ENCODE results near the gene PSMD14. TPM values are rescaled to one million over a fixed set of nuclear protein-coding genes. Genes with fewer than 3 reads are reported as not detected.

The PSMD14 gene
- total and polyA plus RNA-seq, 2 of the 8 experiments (the other 6 are each of a cell fraction or from before 2014, with no cell fraction given), result 53.9 to 88.7 TPM

GRCh38 chr2:161423421-161424393 lies 115.5 kb downstream of the PSMD14 start (continued):
- peak; percentile 77 for TF ChIP-seq KDM4A (IDR thresholded peaks at IDR 0.05; ENCODE audit: low read depth, low read length, severe bottlenecking)
- no peak for TF ChIP-seq TEAD4 (IDR thresholded peaks at IDR 0.05; ENCODE audit: low read depth, low read length)
- TF ChIP-seq MAX (IDR thresholded peaks at IDR 0.05), result peak; percentile 52; the same call in 1 of the 2 replicates
- no peak for TF ChIP-seq BRCA1 (IDR thresholded peaks at IDR 0.05; ENCODE audit: low read depth, low read length)
- peak; percentile 80 for TF ChIP-seq RNF2 (IDR thresholded peaks at IDR 0.05; ENCODE audit: borderline replicate concordance, low read depth, low read length, missing control alignments, poor library complexity, severe bottlenecking)
- no peak for TF ChIP-seq KDM5A (IDR thresholded peaks at IDR 0.05; ENCODE audit: low read length)
- TF ChIP-seq RXRA (IDR thresholded peaks at IDR 0.05; ENCODE audit: insufficient read depth, low read depth, low read length), result no peak
- no peak for TF ChIP-seq RAD21 (IDR thresholded peaks at IDR 0.05 in 1 of 2, conservative IDR thresholded peaks at IDR 0.05 in 1 of 2; ENCODE audit: low read depth in 2 of 2, low read length in 2 of 2)
- peak; percentile 19 for TF ChIP-seq CTBP2 (IDR thresholded peaks at IDR 0.05; ENCODE audit: borderline replicate concordance, insufficient read depth, insufficient read length, low read length)
- no peak for TF ChIP-seq POLR2AphosphoS5 (IDR thresholded peaks at IDR 0.05; ENCODE audit: low read depth, low read length)
- TF ChIP-seq RFX5 (IDR thresholded peaks at IDR 0.05; ENCODE audit: borderline replicate concordance, low read depth, low read length), result no peak
- TF ChIP-seq SP2 (IDR thresholded peaks at IDR 0.05; ENCODE audit: low read length), result no peak
- TF ChIP-seq TAF7 (optimal IDR thresholded peaks at IDR 0.05; ENCODE audit: borderline replicate concordance, low read depth, low read length), result no peak
- no peak for TF ChIP-seq SIRT6 (IDR thresholded peaks at IDR 0.05; ENCODE audit: low read length)
- TF ChIP-seq EZH2 (IDR thresholded peaks at IDR 0.05; ENCODE audit: low read depth, low read length, severe bottlenecking), result peak; percentile 98
- TF ChIP-seq JUND (IDR thresholded peaks at IDR 0.05; ENCODE audit: low read length), result no peak
- TF ChIP-seq SRF (IDR thresholded peaks at IDR 0.05; ENCODE audit: low read depth, low read length), result no peak
- no peak for TF ChIP-seq USF2 (IDR thresholded peaks at IDR 0.05; ENCODE audit: low read length)
- TF ChIP-seq CBX5 (IDR thresholded peaks at IDR 0.05; ENCODE audit: low read depth, low read length), result no peak
- TF ChIP-seq CHD2 (IDR thresholded peaks at IDR 0.05; ENCODE audit: low read length), result no peak
- no peak for TF ChIP-seq BACH1 (IDR thresholded peaks at IDR 0.05; ENCODE audit: low read length)
- peak; percentile 9; the same call in 1 of the 2 replicates for TF ChIP-seq EGR1 (IDR thresholded peaks at IDR 0.05; ENCODE audit: borderline replicate concordance, low read depth, low read length)

Data from H1 (cell line).